Memory B cell (primary cell): Measurements from ENCODE around the gene GNL3.
A peak's percentile ranks its signal among the peaks of the same experiment; 100 is the strongest.
"Not testable (repeated sequence)": the region's sequence is repeated elsewhere in the genome, so short reads cannot be mapped to it uniquely, and the experiment has no call there.

ENCODE experiments used
- ATAC-seq: fragments of 150-1000 bp; cut with Tn5 transposase; 2 replicates; pipeline ENCODE4 v1.10.0; 2021; ENCODE audit warnings: low read depth, mild to moderate bottlenecking, moderate library complexity
- DNase-seq, 2 donors: peaks; one replicate each; pipeline ENCODE4 v3.0.0; 2022; ENCODE audit warnings: low spot score in 2 of 2
- H3K27ac Mint-ChIP-seq: one replicate; pipeline ENCODE4 v1.8.0; 2022; ENCODE audit warnings: mild to moderate bottlenecking, moderate library complexity, mixed read lengths
- H3K27me3 Mint-ChIP-seq: one replicate; pipeline ENCODE4 v1.8.0; 2022; ENCODE audit warnings: mixed read lengths
- H3K36me3 Mint-ChIP-seq: one replicate; pipeline ENCODE4 v1.8.0; 2022; ENCODE audit warnings: mild to moderate bottlenecking, mixed read lengths
- H3K4me1 Mint-ChIP-seq: one replicate; pipeline ENCODE4 v1.8.0; 2022; ENCODE audit warnings: mixed read lengths
- H3K4me3 Mint-ChIP-seq: one replicate; pipeline ENCODE4 v1.8.0; 2022; ENCODE audit warnings: mild to moderate bottlenecking, moderate library complexity, mixed read lengths
- H3K9me3 Mint-ChIP-seq: one replicate; pipeline ENCODE4 v1.8.0; 2022; ENCODE audit warnings: mixed read lengths

Gene GNL3

DNA sequence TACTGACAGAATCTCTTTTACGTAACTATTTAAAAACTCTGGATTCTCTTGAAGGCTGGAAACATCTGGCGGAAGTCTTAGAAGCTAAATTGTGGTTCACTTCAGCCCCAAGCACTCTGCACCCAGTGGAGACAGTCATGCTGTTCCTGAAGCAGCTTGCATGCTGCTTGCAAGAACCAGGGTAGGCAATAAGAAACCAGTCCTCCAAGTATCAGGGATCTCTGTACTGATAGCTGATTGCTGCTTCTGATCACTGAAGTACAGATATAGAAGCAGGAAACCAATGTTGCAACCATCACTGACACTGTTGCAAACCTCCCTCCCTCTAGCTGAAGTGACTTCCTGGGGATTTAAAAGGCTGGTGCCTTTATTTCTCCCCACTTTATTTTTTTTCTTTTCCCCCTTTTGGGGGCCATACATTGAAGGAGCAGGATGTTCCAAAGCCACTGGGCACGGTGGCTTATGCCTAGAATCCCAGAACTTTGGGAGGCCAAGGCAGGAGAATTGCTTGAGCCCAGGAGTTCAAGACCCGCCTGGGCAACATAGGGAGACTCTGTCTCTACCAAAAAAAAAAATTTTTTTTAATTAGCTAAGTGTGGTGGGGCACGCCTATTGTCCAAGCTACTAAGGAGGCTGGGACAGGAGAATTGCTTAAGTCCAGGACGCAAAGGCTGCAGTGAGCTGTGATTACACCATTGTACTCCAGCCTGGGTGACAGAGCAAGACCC lies 35.3 kb downstream of the GNL3 start:
- Mint-ChIP-seq H3K36me3 (peaks cover 19% of the 10 kb centered on the region), H3K27ac (no peak overlapping the region), H3K4me1 (peaks cover 4% of the 10 kb centered on the region), H3K4me3 (no peak overlapping the region), H3K27me3 (no peaks in the 10 kb centered on the region), H3K9me3 (peaks cover 2% of the 10 kb centered on the region)
- peak; percentile 45 for ATAC-seq
- DNase-seq = no peak

DNA sequence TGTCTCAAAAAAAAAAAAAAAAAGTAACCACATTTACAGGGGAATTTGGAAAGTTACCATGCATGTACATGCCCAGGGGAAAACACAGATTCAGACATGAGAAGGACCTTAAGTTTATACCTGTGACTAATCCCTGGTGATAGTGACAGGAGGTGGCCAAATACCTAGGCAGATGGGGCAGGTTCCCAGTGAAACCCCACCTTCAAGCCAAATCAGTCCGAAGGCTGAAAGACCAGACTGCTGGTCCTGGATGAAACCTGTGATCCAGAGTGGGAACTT lies 35.8 kb downstream of the GNL3 start:
- Mint-ChIP-seq H3K4me1 (peaks cover 4% of the 10 kb centered on the region), H3K4me3 (no peak overlapping the region), H3K9me3 (peaks cover 2% of the 10 kb centered on the region), H3K36me3 (peaks cover 17% of the 10 kb centered on the region), H3K27ac (no peak overlapping the region), H3K27me3 (no peaks in the 10 kb centered on the region)
- no peak for ATAC-seq
- DNase-seq = no peak

DNA sequence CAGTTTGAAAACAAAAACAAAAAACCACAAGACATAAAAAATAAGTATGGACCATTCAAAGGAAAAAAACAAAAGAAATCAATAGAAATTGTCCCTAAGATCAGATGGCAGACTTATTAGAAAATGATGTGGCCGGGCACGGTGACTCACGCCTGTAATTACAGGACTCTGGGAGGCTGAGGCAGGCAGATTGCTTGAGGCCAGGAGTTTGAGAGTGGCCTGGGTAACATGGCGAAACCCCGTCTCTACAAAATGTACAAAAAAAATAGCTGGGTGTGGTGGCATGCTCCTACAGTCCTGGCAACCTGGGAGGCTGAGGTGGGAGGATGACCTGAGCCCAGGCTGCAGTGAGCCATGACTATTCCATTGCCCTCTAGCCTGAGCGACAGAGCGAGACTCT lies 36.7 kb downstream of the GNL3 start:
- H3K36me3 Mint-ChIP-seq = peaks cover 19% of the 10 kb centered on the region
- no peak for ATAC-seq
- no peak for DNase-seq

DNA sequence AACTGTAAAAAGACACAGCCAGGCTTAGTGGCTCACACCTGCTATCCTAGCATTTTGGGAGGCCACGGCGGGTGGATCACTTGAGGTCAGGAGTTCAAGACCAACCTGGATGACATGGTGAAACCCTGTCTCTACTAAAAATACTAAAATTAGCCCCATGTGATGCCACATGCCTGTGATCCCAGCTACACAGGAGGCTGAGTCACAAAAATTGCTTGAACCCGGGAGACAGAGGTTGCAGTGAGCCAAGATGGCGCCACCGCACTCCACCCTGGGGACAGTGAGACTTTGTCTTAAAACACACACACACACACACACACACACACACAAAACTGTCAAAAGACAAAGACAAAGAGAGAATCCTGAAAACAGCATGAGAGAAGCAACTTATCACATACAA lies 38.1 kb downstream of the GNL3 start:
- Mint-ChIP-seq H3K27ac (no peak overlapping the region), H3K36me3 (peaks cover 22% of the 10 kb centered on the region), H3K27me3 (no peaks in the 10 kb centered on the region), H3K4me3 (no peak overlapping the region), H3K9me3 (peaks cover 2% of the 10 kb centered on the region), H3K4me1 (peaks cover 4% of the 10 kb centered on the region)
- no peak for DNase-seq
- ATAC-seq = no peak

More for the DNA sequence above, 36.7 kb downstream of the GNL3 start:
- H3K27me3 Mint-ChIP-seq = no peaks in the 10 kb centered on the region
- no peak overlapping the region for H3K27ac Mint-ChIP-seq
- H3K4me1 Mint-ChIP-seq = peaks cover 4% of the 10 kb centered on the region
- H3K4me3 Mint-ChIP-seq = no peak overlapping the region
- peaks cover 2% of the 10 kb centered on the region for H3K9me3 Mint-ChIP-seq

DNA sequence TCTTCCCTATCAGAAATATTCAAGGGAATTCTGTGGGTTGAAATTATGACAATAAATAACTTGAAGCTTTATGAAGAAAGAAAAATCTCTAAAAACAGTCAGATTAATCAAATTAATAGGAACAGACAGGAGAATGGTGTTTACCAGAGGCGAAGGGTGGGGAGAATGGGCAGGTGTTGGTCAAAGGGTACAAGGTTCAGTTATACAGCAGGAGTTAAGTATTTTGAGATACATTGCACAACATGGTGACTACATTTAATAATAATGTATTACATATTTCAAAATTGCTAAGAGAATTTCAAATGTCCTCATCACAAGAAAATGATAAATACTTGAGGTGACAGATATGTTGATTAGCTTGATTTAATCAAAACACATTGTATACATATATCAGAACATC lies 38.7 kb downstream of the GNL3 start:
- ATAC-seq = no peak
- DNase-seq = no peak
- peaks cover 4% of the 10 kb centered on the region for H3K9me3 Mint-ChIP-seq
- peaks cover 4% of the 10 kb centered on the region for H3K4me1 Mint-ChIP-seq
- H3K27me3 Mint-ChIP-seq = no peaks in the 10 kb centered on the region
- H3K4me3 Mint-ChIP-seq = no peak overlapping the region
- H3K36me3 Mint-ChIP-seq = peaks cover 22% of the 10 kb centered on the region
- no peak overlapping the region for H3K27ac Mint-ChIP-seq

DNA sequence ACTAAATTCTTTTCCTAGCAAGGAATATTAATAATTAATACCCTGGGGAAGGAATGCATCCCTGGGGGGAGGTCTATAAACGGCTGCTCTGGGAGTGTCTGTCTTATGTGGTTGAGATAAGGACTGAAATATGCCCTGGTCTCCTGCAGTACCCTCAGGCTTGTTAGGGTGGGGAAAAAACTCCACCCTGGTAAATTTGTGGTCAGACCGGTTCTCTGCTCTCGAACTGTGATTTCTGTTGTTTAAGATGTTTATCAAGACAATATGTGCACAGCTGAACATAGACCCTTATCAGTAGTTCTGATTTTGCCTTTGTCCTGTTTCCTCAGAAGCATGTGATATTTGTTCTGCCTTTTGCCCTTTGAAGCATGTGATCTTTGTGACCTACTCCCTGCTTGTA lies 42.9 kb downstream of the GNL3 start:
- ATAC-seq, H3K27me3 Mint-ChIP-seq, H3K4me3 Mint-ChIP-seq, H3K4me1 Mint-ChIP-seq, H3K9me3 Mint-ChIP-seq, DNase-seq, H3K27ac Mint-ChIP-seq: not testable (repeated sequence)
- peaks cover 42% of the 10 kb centered on the region for H3K36me3 Mint-ChIP-seq

DNA sequence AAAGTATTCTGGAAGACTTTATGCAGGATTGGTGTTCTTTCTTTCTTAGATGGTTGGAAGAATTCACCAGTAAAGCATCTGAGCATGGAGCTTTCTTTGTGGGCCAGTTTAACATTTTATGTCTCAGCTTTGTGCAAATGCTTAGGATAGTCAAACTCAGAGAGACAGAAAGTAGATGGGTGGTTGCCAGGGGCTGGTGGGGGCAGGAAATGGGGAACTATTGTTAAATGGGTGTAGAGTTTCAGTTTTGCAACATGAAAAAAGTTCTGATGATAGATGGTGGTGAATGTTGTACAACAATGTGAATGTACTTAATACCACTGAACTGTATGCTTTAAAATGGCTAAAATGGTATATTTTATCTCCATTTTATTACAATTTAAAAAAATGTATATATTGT lies 44.8 kb downstream of the GNL3 start:
- Mint-ChIP-seq H3K27me3 (no peaks in the 10 kb centered on the region), H3K4me3 (no peak overlapping the region), H3K27ac (no peak overlapping the region), H3K36me3 (peaks cover 55% of the 10 kb centered on the region), H3K4me1 (no peaks in the 10 kb centered on the region), H3K9me3 (peaks cover 4% of the 10 kb centered on the region)
- ATAC-seq (no peak), DNase-seq (no peak)

DNA sequence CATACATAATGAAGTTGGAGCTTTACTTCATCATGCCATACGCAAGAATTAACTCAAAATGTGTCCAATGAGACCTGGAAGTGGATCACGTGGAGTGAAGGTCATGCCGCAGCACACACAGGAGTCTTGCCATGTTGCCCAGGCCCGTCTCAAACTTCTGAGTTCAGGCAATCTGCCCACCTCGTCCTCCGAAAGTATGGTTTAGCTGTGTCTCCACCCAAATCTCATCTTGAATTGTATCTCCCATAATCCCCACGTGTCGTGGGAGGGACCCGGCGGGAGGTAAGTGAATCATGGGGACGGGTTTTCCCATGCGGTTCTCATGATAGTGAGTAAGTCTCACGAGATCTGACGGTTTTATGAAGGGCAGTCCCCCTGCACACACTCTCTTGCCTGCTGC lies 45.8 kb downstream of the GNL3 start:
- DNase-seq = no peak
- Mint-ChIP-seq H3K4me3 (no peak overlapping the region), H3K36me3 (peaks cover 58% of the 10 kb centered on the region), H3K9me3 (peaks cover 4% of the 10 kb centered on the region), H3K27ac (no peak overlapping the region), H3K4me1 (no peaks in the 10 kb centered on the region), H3K27me3 (no peaks in the 10 kb centered on the region)
- ATAC-seq = no peak

DNA sequence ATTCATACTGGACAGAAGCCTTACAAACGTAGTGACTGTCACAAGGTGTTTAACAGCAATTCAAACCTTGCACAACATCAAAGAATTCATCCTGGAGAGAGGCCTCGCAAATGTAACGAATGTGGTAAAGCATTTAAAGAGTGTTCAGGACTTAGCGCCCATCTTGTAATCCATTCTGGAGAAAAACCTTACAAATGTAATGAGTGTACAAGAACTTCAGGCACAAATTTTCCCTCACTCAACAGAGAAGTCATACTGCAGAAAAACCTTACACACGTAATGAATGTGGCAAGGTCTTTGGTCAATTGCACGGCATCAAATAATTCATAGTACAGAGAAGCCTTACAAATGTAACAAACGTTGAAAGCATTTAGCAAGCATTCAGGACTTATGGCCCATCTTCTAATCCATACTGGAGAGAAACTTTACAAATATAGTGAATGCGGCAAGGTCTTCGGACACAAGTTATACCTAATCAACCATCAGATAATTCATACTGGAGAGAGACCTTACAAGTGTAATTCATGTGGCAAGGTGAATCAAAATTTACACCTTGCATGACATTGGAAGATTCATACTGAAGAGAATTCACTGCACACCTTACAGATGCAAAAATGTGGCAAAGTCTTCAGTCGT lies 47.5 kb downstream of the GNL3 start:
- peaks cover 54% of the 10 kb centered on the region for H3K36me3 Mint-ChIP-seq

DNA sequence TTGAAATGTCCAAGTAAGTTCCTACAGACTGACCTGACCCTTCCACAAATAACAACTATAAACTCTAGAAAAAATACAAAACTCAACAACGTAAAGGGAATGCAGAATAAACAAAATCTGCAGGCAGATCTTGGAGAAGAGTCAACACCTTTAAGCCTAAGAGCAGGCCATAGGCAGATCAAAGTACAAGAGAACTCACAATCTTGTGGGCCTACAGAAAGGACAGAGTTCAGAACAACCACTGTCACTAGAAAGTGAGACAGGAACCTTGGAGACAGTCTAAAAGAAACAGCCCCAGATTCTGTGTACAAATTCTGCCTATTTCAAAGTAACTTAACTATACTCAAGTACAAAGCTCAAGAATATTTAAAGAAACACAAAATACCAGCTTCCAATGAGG lies 53.9 kb downstream of the GNL3 start:
- Mint-ChIP-seq H3K36me3 (peaks cover 25% of the 10 kb centered on the region), H3K9me3 (no peaks in the 10 kb centered on the region), H3K4me3 (no peak overlapping the region), H3K27me3 (no peaks in the 10 kb centered on the region), H3K4me1 (no peaks in the 10 kb centered on the region), H3K27ac (no peak overlapping the region)
- DNase-seq = no peak
- no peak for ATAC-seq

More for the DNA sequence above, 47.5 kb downstream of the GNL3 start:
- H3K4me1 Mint-ChIP-seq = no peaks in the 10 kb centered on the region
- H3K27me3 Mint-ChIP-seq = no peaks in the 10 kb centered on the region
- DNase-seq = no peak
- ATAC-seq = no peak
- peaks cover 4% of the 10 kb centered on the region for H3K9me3 Mint-ChIP-seq
- H3K27ac Mint-ChIP-seq = no peak overlapping the region
- H3K4me3 Mint-ChIP-seq = no peak overlapping the region

DNA sequence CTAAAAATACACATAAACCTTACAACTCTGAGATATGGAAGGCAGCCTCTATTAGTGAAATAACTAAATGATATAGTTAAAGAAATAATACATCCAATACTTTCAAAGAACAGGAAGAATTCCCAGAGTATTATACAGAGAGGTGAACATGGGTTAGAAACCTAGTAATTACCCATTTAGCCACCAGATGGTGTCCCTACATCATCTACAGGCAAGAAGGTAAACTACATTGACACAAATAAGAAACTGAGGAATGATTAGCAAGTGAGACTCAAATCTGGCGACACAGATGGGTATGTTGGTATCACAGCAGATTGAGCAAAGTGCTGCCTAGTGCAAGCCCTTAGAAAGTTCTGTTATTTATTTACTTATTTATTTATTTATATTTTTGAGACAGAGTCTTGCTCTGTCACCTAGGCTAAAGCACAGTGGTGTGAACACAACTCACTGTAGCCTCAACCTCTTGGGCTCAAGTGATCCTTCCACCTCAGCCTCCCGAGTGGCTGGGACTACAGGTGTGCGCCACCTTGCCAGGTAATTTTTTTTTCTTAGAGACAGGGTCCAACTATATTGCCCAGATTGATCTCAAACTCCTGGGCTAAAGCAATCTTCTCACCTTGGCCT lies 56.7 kb downstream of the GNL3 start:
- DNase-seq (peak in 1 of 2 donors; percentile 20), ATAC-seq (peak; percentile 49)
- peaks cover 19% of the 10 kb centered on the region for H3K36me3 Mint-ChIP-seq
- H3K9me3 Mint-ChIP-seq = no peaks in the 10 kb centered on the region
- no peaks in the 10 kb centered on the region for H3K27me3 Mint-ChIP-seq
- H3K4me3 Mint-ChIP-seq = no peak overlapping the region
- H3K27ac Mint-ChIP-seq = no peak overlapping the region
- H3K4me1 Mint-ChIP-seq = no peaks in the 10 kb centered on the region

DNA sequence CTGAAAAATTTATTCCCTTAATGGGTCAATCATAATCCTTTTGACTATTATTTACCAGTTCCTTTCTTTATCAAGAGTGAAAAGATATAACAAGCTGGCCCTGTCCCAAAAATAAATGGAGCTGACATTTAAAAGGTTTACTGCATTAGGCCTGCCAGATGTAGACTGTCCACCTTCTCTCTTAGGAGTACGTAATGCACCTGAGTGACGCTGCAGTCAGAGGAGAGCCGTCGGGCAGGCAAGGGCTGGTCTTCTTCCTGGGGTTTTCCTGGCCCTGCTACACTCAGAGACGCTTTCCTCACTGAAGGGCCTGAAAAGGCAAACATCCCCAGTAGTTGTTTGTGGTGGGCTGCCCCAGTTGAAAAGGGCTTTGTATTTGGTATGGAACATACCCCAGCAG lies 57.3 kb downstream of the GNL3 start:
- no peak overlapping the region for H3K4me3 Mint-ChIP-seq
- ATAC-seq = no peak
- H3K9me3 Mint-ChIP-seq = no peaks in the 10 kb centered on the region
- no peak for DNase-seq
- no peak overlapping the region for H3K27ac Mint-ChIP-seq
- peaks cover 19% of the 10 kb centered on the region for H3K36me3 Mint-ChIP-seq
- no peaks in the 10 kb centered on the region for H3K27me3 Mint-ChIP-seq
- no peaks in the 10 kb centered on the region for H3K4me1 Mint-ChIP-seq

DNA sequence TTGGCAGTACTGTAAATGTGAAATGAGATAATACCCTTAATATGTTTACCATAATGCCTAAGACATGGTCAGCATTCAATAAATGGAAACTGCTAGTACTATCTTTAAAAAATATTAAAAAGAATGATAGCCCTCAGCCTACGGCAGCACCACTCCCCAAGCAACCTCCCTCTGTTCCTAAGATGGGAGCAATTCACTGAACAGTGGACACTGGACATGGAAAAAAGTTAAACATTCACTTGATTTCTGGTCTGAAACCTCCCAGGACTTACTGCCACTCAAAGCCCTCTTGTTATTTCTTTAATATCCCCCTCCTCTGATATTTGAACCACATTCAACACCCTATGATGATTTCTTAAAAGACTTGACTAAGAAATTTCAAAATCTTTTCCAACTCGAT lies 57.9 kb downstream of the GNL3 start:
- H3K4me3 Mint-ChIP-seq = no peak overlapping the region
- H3K36me3 Mint-ChIP-seq = peaks cover 22% of the 10 kb centered on the region
- no peak for ATAC-seq
- H3K27ac Mint-ChIP-seq = peak overlapping the region; percentile 21
- no peaks in the 10 kb centered on the region for H3K9me3 Mint-ChIP-seq
- no peaks in the 10 kb centered on the region for H3K27me3 Mint-ChIP-seq
- no peaks in the 10 kb centered on the region for H3K4me1 Mint-ChIP-seq
- DNase-seq = no peak
